GM23338 (cell line): ENCODE measurements around the gene QRFPR. TPM values are rescaled to one million over a fixed set of nuclear protein-coding genes. Genes with fewer than 3 reads are reported as not detected.

Experiments
- ATAC-seq: fragments of 200-7000 bp; cut with Tn5 transposase; 3 replicates; pipeline ENCODE4 v1.9.1; 2020
- DNase-seq: peaks from one replicate; pipeline ENCODE4 v3.0.0-alpha.2; 2015; ENCODE audit warnings: low spot score
- H2AFZ ChIP-seq: fragments of 200-600 bp; sonication (generic); 2 replicates; pipeline ENCODE4 v1.8.0; 2016; ENCODE audit warnings: antibody characterized with exemption, mild to moderate bottlenecking, moderate library complexity
- H3F3A ChIP-seq: fragments of 200-600 bp; sonication (generic); replicated peaks from 2 replicates; pipeline ENCODE4 v1.8.0; 2017; ENCODE audit warnings: antibody characterized with exemption, mixed run types, low read depth
- H3K27ac ChIP-seq: fragments of 200-600 bp; sonication (generic); 2 replicates; pipeline ENCODE4 v1.6.1; 2016; ENCODE audit warnings: low read depth
- H3K27me3 ChIP-seq: fragments of 200-600 bp; sonication (generic); 2 replicates; pipeline ENCODE4 v1.8.0; 2016; ENCODE audit warnings: mild to moderate bottlenecking, mixed run types, moderate library complexity; ENCODE audit not compliant: insufficient read depth
- H3K36me3 ChIP-seq: fragments of 200-600 bp; sonication (generic); 2 replicates; pipeline ENCODE4 v1.8.0; 2016; ENCODE audit warnings: mild to moderate bottlenecking; ENCODE audit not compliant: insufficient read depth
- H3K4me1 ChIP-seq: fragments of 200-600 bp; sonication (generic); 2 replicates; pipeline ENCODE4 v1.8.0; 2016; ENCODE audit warnings: mild to moderate bottlenecking, moderate library complexity; ENCODE audit not compliant: insufficient read depth
- H3K4me2 ChIP-seq: fragments of 200-600 bp; sonication (generic); 2 replicates; pipeline ENCODE4 v1.7.1; 2017; ENCODE audit warnings: mixed run types
- H3K4me3 ChIP-seq: fragments of 200-600 bp; sonication (generic); 2 replicates; pipeline ENCODE4 v1.6.1; 2016; ENCODE audit warnings: mixed run types
- H3K79me2 ChIP-seq: fragments of 200-600 bp; sonication (generic); replicated peaks from 2 replicates; pipeline ENCODE4 v1.8.0; 2017; ENCODE audit warnings: mild to moderate bottlenecking; ENCODE audit not compliant: insufficient read depth
- H3K9me2 ChIP-seq: fragments of 200-600 bp; sonication (generic); 2 replicates; pipeline ENCODE4 v1.8.0; 2017; ENCODE audit not compliant: insufficient read depth
- H4K20me1 ChIP-seq: fragments of 200-600 bp; sonication (generic); replicated peaks from 2 replicates; pipeline ENCODE4 v1.8.0; 2017; ENCODE audit warnings: mild to moderate bottlenecking; ENCODE audit not compliant: insufficient read depth
- H3K27ac Mint-ChIP-seq: 2 replicates; pipeline ENCODE4 v1.8.0; 2020; ENCODE audit warnings: inconsistent platforms, mild to moderate bottlenecking, moderate library complexity, mixed read lengths
- H3K27me3 Mint-ChIP-seq: 3 replicates; pipeline ENCODE4 v1.8.0; 2022; ENCODE audit warnings: low read depth, mild to moderate bottlenecking, moderate library complexity, mixed read lengths, inconsistent platforms; ENCODE audit not compliant: insufficient read depth, poor library complexity
- H3K36me3 Mint-ChIP-seq: 3 replicates; pipeline ENCODE4 v1.8.0; 2021; ENCODE audit warnings: low read depth, mild to moderate bottlenecking, inconsistent platforms, moderate library complexity, mixed read lengths
- H3K4me1 Mint-ChIP-seq: 3 replicates; pipeline ENCODE4 v1.8.0; 2020; ENCODE audit warnings: mild to moderate bottlenecking, inconsistent platforms, mixed read lengths
- H3K4me3 Mint-ChIP-seq: 3 replicates; pipeline ENCODE4 v1.8.0; 2021; ENCODE audit warnings: moderate library complexity, mild to moderate bottlenecking, inconsistent platforms, mixed read lengths
- H3K9me3 Mint-ChIP-seq: 3 replicates; pipeline ENCODE4 v1.8.0; 2020; ENCODE audit warnings: moderate library complexity, mild to moderate bottlenecking, inconsistent platforms, mixed read lengths
- CREB1 ChIP-seq: fragments of 250-450 bp; sonication (Bioruptor Pico); IDR thresholded peaks from 2 replicates; pipeline ENCODE4 v1.5.0; 2020; ENCODE audit warnings: low read depth, mild to moderate bottlenecking, moderate library complexity
- EZH2 ChIP-seq: fragments of 200-600 bp; sonication (generic); IDR thresholded peaks from one replicate; pipeline ENCODE4 v1.8.0; 2017; ENCODE audit warnings: antibody characterized with exemption, mild to moderate bottlenecking, low read depth; ENCODE audit not compliant: unreplicated experiment
- EZH2phosphoT487 ChIP-seq: fragments of 200-600 bp; sonication (generic); IDR thresholded peaks from one replicate; pipeline ENCODE4 v1.8.1; 2018; ENCODE audit warnings: antibody characterized with exemption; ENCODE audit not compliant: unreplicated experiment
- JUNB ChIP-seq: IDR thresholded peaks from one replicate; pipeline ENCODE4 v1.6.1; 2016; ENCODE audit warnings: antibody characterized with exemption; ENCODE audit not compliant: unreplicated experiment
- NANOG ChIP-seq: IDR thresholded peaks from 2 replicates; pipeline ENCODE4 v1.6.1; 2016; ENCODE audit warnings: antibody characterized with exemption, borderline replicate concordance
- POLR2AphosphoS5 ChIP-seq: IDR thresholded peaks from 2 replicates; pipeline ENCODE4 v1.6.1; 2016; ENCODE audit warnings: antibody characterized with exemption, low read depth
- STAT1 ChIP-seq: IDR thresholded peaks from one replicate; pipeline ENCODE4 v1.6.1; 2016; ENCODE audit warnings: antibody characterized with exemption; ENCODE audit not compliant: unreplicated experiment
- ZNF114 ChIP-seq: fragments of 250-450 bp; sonication (Bioruptor Pico); IDR thresholded peaks from 2 replicates; pipeline ENCODE4 v1.5.0; 2020; ENCODE audit warnings: mild to moderate bottlenecking, moderate library complexity
- ZNF331 ChIP-seq: fragments of 250-450 bp; sonication (Bioruptor Pico); IDR thresholded peaks from 2 replicates; pipeline ENCODE4 v1.5.0; 2020; ENCODE audit warnings: low read depth, mild to moderate bottlenecking, moderate library complexity
- polyA plus RNA-seq: library from polyadenylated mRNA; unstranded; fragments of >200 nt; fragmentation: Nextera tagmentation; extraction: Ambion mirVana; gene quantifications from 2 replicates; pipeline ENCODE4 v1.2.1, GENCODE V29; 2016
- total RNA-seq: library from RNA; depleted of rRNA; stranded (reverse); fragments of >200 nt; shearing (Covaris generic); gene quantifications from 2 replicates; pipeline ENCODE4 v1.2.3, GENCODE V29; 2014
- TF ChIP-seq, protein P1 (sequence below), 2 experiments: fragments of 200-600 bp in 1 of 2; sonication (generic) in 1 of 2; conservative IDR thresholded peaks; 2 replicates each; pipeline versions ENCODE4 v1.5.1 to v1.6.1; 2016 to 2017; ENCODE audit warnings: antibody characterized with exemption in 2 of 2, low read depth in 2 of 2, mild to moderate bottlenecking in 2 of 2, moderate library complexity in 1 of 2
- TF ChIP-seq, protein P2 (sequence below): IDR thresholded peaks from 2 replicates; pipeline ENCODE4 v1.6.1; 2016; ENCODE audit warnings: antibody characterized with exemption
- TF ChIP-seq, protein P3 (sequence below): IDR thresholded peaks from one replicate; pipeline ENCODE4 v1.6.1; 2018; ENCODE audit warnings: antibody characterized with exemption; ENCODE audit not compliant: unreplicated experiment
- TF ChIP-seq, protein P4 (sequence below): fragments of 250-450 bp; sonication (Bioruptor Pico); IDR thresholded peaks from 2 replicates; pipeline ENCODE4 v1.5.0; 2020; ENCODE audit warnings: mild to moderate bottlenecking, moderate library complexity

The QRFPR gene
- total and polyA plus RNA-seq, 2 experiments from 2014 or later, result 0.27 to 1.3 TPM

DNA sequence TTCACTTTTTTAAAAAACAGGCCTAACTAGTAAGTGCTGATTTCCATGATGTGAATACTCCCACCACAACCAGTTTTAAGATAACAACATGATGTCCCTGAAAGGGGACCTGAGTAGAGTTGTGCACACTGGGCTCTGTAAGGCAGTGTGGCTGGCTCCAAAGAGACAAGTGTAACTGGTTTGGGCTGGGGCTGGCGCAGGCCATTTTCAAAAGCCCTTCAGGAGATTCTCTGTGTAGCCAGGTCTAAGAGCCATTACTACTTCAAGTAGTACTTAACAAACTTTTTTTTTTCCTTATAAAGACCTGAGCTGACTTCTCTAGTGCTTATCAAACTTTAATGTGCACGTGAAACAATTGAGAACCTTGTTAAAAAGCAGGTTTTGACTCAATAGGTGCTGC, 4.3 kb downstream of the QRFPR start:
- H3K4me3 ChIP-seq, result no peak overlapping the region
- ATAC-seq (no peak), DNase-seq (no peak)
- peaks cover 26% of the 10 kb centered on the region for H3K27me3 Mint-ChIP-seq
- no peak overlapping the region for H3K27ac Mint-ChIP-seq
- H3K27me3 ChIP-seq, result peaks cover 34% of the 10 kb centered on the region
- H3K4me1 ChIP-seq, result no peaks in the 10 kb centered on the region
- H3K36me3 ChIP-seq, result no peaks in the 10 kb centered on the region
- no peak overlapping the region for H3K4me3 Mint-ChIP-seq
- no peaks in the 10 kb centered on the region for H4K20me1 ChIP-seq
- no peaks in the 10 kb centered on the region; the same call in 2 of the 3 replicates for H3K36me3 Mint-ChIP-seq
- peaks cover 12% of the 10 kb centered on the region for H3K4me1 Mint-ChIP-seq
- no peaks in the 10 kb centered on the region for H3K79me2 ChIP-seq
- H3K9me3 Mint-ChIP-seq, result no peaks in the 10 kb centered on the region; the same call in 2 of the 3 replicates
- no peak overlapping the region for H2AFZ ChIP-seq
- TF ChIP-seq, protein P1, sequence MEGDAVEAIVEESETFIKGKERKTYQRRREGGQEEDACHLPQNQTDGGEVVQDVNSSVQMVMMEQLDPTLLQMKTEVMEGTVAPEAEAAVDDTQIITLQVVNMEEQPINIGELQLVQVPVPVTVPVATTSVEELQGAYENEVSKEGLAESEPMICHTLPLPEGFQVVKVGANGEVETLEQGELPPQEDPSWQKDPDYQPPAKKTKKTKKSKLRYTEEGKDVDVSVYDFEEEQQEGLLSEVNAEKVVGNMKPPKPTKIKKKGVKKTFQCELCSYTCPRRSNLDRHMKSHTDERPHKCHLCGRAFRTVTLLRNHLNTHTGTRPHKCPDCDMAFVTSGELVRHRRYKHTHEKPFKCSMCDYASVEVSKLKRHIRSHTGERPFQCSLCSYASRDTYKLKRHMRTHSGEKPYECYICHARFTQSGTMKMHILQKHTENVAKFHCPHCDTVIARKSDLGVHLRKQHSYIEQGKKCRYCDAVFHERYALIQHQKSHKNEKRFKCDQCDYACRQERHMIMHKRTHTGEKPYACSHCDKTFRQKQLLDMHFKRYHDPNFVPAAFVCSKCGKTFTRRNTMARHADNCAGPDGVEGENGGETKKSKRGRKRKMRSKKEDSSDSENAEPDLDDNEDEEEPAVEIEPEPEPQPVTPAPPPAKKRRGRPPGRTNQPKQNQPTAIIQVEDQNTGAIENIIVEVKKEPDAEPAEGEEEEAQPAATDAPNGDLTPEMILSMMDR (conservative IDR thresholded peaks at IDR 0.05; ENCODE audit: low read depth in 2 of 2), result no peak
- TF ChIP-seq, protein P2, sequence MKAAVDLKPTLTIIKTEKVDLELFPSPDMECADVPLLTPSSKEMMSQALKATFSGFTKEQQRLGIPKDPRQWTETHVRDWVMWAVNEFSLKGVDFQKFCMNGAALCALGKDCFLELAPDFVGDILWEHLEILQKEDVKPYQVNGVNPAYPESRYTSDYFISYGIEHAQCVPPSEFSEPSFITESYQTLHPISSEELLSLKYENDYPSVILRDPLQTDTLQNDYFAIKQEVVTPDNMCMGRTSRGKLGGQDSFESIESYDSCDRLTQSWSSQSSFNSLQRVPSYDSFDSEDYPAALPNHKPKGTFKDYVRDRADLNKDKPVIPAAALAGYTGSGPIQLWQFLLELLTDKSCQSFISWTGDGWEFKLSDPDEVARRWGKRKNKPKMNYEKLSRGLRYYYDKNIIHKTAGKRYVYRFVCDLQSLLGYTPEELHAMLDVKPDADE, result no peak
- TF ChIP-seq STAT1 (no peak), POLR2AphosphoS5 (no peak), ZNF331 (CRISPR knock-in tag) (no peak), NANOG (no peak), EZH2phosphoT487 (no peak), EZH2 (no peak), ZNF114 (CRISPR knock-in tag) (no peak), CREB1 (CRISPR knock-in tag) (no peak), JUNB (no peak)
- TF ChIP-seq, protein P3, sequence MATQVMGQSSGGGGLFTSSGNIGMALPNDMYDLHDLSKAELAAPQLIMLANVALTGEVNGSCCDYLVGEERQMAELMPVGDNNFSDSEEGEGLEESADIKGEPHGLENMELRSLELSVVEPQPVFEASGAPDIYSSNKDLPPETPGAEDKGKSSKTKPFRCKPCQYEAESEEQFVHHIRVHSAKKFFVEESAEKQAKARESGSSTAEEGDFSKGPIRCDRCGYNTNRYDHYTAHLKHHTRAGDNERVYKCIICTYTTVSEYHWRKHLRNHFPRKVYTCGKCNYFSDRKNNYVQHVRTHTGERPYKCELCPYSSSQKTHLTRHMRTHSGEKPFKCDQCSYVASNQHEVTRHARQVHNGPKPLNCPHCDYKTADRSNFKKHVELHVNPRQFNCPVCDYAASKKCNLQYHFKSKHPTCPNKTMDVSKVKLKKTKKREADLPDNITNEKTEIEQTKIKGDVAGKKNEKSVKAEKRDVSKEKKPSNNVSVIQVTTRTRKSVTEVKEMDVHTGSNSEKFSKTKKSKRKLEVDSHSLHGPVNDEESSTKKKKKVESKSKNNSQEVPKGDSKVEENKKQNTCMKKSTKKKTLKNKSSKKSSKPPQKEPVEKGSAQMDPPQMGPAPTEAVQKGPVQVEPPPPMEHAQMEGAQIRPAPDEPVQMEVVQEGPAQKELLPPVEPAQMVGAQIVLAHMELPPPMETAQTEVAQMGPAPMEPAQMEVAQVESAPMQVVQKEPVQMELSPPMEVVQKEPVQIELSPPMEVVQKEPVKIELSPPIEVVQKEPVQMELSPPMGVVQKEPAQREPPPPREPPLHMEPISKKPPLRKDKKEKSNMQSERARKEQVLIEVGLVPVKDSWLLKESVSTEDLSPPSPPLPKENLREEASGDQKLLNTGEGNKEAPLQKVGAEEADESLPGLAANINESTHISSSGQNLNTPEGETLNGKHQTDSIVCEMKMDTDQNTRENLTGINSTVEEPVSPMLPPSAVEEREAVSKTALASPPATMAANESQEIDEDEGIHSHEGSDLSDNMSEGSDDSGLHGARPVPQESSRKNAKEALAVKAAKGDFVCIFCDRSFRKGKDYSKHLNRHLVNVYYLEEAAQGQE, result no peak
- TF ChIP-seq, protein P4, sequence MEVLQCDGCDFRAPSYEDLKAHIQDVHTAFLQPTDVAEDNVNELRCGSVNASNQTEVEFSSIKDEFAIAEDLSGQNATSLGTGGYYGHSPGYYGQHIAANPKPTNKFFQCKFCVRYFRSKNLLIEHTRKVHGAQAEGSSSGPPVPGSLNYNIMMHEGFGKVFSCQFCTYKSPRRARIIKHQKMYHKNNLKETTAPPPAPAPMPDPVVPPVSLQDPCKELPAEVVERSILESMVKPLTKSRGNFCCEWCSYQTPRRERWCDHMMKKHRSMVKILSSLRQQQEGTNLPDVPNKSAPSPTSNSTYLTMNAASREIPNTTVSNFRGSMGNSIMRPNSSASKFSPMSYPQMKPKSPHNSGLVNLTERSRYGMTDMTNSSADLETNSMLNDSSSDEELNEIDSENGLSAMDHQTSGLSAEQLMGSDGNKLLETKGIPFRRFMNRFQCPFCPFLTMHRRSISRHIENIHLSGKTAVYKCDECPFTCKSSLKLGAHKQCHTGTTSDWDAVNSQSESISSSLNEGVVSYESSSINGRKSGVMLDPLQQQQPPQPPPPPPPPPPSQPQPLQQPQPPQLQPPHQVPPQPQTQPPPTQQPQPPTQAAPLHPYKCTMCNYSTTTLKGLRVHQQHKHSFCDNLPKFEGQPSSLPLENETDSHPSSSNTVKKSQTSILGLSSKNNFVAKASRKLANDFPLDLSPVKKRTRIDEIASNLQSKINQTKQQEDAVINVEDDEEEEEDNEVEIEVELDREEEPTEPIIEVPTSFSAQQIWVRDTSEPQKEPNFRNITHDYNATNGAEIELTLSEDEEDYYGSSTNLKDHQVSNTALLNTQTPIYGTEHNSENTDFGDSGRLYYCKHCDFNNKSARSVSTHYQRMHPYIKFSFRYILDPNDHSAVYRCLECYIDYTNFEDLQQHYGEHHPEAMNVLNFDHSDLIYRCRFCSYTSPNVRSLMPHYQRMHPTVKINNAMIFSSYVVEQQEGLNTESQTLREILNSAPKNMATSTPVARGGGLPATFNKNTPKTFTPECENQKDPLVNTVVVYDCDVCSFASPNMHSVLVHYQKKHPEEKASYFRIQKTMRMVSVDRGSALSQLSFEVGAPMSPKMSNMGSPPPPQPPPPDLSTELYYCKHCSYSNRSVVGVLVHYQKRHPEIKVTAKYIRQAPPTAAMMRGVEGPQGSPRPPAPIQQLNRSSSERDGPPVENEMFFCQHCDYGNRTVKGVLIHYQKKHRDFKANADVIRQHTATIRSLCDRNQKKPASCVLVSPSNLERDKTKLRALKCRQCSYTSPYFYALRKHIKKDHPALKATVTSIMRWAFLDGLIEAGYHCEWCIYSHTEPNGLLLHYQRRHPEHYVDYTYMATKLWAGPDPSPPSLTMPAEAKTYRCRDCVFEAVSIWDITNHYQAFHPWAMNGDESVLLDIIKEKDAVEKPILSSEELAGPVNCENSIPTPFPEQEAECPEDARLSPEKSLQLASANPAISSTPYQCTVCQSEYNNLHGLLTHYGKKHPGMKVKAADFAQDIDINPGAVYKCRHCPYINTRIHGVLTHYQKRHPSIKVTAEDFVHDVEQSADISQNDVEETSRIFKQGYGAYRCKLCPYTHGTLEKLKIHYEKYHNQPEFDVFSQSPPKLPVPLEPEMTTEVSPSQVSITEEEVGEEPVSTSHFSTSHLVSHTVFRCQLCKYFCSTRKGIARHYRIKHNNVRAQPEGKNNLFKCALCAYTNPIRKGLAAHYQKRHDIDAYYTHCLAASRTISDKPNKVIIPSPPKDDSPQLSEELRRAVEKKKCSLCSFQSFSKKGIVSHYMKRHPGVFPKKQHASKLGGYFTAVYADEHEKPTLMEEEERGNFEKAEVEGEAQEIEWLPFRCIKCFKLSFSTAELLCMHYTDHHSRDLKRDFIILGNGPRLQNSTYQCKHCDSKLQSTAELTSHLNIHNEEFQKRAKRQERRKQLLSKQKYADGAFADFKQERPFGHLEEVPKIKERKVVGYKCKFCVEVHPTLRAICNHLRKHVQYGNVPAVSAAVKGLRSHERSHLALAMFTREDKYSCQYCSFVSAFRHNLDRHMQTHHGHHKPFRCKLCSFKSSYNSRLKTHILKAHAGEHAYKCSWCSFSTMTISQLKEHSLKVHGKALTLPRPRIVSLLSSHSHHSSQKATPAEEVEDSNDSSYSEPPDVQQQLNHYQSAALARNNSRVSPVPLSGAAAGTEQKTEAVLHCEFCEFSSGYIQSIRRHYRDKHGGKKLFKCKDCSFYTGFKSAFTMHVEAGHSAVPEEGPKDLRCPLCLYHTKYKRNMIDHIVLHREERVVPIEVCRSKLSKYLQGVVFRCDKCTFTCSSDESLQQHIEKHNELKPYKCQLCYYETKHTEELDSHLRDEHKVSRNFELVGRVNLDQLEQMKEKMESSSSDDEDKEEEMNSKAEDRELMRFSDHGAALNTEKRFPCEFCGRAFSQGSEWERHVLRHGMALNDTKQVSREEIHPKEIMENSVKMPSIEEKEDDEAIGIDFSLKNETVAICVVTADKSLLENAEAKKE (CRISPR knock-in tag), result no peak
- H3K4me2 ChIP-seq, result no peak overlapping the region
- no peaks in the 10 kb centered on the region for H3K9me2 ChIP-seq
- no peak overlapping the region for H3K27ac ChIP-seq
- H3F3A ChIP-seq, result no peaks in the 10 kb centered on the region
